Liver (tissue), 9 donors: ENCODE data around the gene SIN3B. TPM values are rescaled to one million over a fixed set of nuclear protein-coding genes. Genes with fewer than 3 reads are reported as not detected.
A peak's percentile ranks its signal among the peaks of the same experiment; 100 is the strongest.

Experiments used
- DNase-seq: peaks from one replicate; pipeline ENCODE4 v3.0.0-alpha.2; 2017; ENCODE audit warnings: low spot score
- H3K27ac ChIP-seq, 2 donors: one replicate each; pipeline ENCODE4 v1.7.0; 2013; ENCODE audit warnings: inconsistent platforms in 2 of 2, low read length in 2 of 2, control low read depth in 1 of 2, low read depth in 1 of 2, mild to moderate bottlenecking in 1 of 2
- H3K27me3 ChIP-seq, 4 donors: one replicate each; pipeline versions ENCODE4 v1.6.1 to v1.7.0; 2013; ENCODE audit warnings: low read length in 3 of 4, inconsistent platforms in 1 of 4, mild to moderate bottlenecking in 1 of 4, moderate library complexity in 1 of 4; ENCODE audit not compliant: control insufficient read depth in 4 of 4, insufficient read depth in 4 of 4
- H3K36me3 ChIP-seq, 4 donors: one replicate each; pipeline versions ENCODE4 v1.6.1 to v1.7.0; 2013; ENCODE audit warnings: low read length in 3 of 4, mild to moderate bottlenecking in 3 of 4, low read depth in 1 of 4, moderate library complexity in 1 of 4; ENCODE audit not compliant: control insufficient read depth in 4 of 4, insufficient read depth in 3 of 4
- H3K4me1 ChIP-seq, 4 donors: one replicate each; pipeline versions ENCODE4 v1.6.1 to v1.7.0; 2013; ENCODE audit warnings: low read length in 3 of 4, mild to moderate bottlenecking in 3 of 4, moderate library complexity in 1 of 4; ENCODE audit not compliant: control insufficient read depth in 4 of 4, insufficient read depth in 4 of 4
- H3K4me3 ChIP-seq, 3 donors: one replicate each; pipeline versions ENCODE4 v1.6.1 to v1.7.0; 2013; ENCODE audit warnings: low read length in 3 of 3, control low read depth in 1 of 3, low read depth in 1 of 3, mild to moderate bottlenecking in 1 of 3
- H3K9ac ChIP-seq, 2 donors: one replicate each; pipeline ENCODE4 v1.7.0; 2013; ENCODE audit warnings: low read length in 2 of 2, mild to moderate bottlenecking in 2 of 2, moderate library complexity in 2 of 2, control low read depth in 1 of 2, low read depth in 1 of 2
- H3K9me3 ChIP-seq, 4 donors: one replicate each; pipeline versions ENCODE4 v1.6.1 to v1.7.0; 2013; ENCODE audit warnings: low read length in 3 of 4; ENCODE audit not compliant: control insufficient read depth in 4 of 4
- EGR1 ChIP-seq, 2 donors: IDR thresholded peaks; 2 replicates each; pipeline ENCODE4 v1.6.1; 2016 to 2018; ENCODE audit warnings: antibody characterized with exemption in 2 of 2, low read depth in 2 of 2
- FOXA1 ChIP-seq: IDR thresholded peaks from 2 replicates; pipeline ENCODE4 v1.6.1; 2016; ENCODE audit warnings: antibody characterized with exemption
- FOXA2 ChIP-seq: IDR thresholded peaks from 2 replicates; pipeline ENCODE4 v1.6.1; 2016; ENCODE audit warnings: antibody characterized with exemption
- GABPA ChIP-seq, 2 donors: IDR thresholded peaks in 1 of 2; conservative IDR thresholded peaks in 1 of 2; 2 replicates each; pipeline ENCODE4 v1.6.1; 2016; ENCODE audit warnings: antibody characterized with exemption in 2 of 2, mild to moderate bottlenecking in 1 of 2, moderate library complexity in 1 of 2
- HNF4A ChIP-seq, 2 donors: conservative IDR thresholded peaks; 2 replicates each; pipeline ENCODE4 v1.6.1; 2016; ENCODE audit warnings: antibody characterized with exemption in 2 of 2, mild to moderate bottlenecking in 2 of 2
- HNF4G ChIP-seq: IDR thresholded peaks from 2 replicates; pipeline ENCODE4 v1.6.1; 2016; ENCODE audit warnings: antibody characterized with exemption
- NR2F2 ChIP-seq: IDR thresholded peaks from 2 replicates; pipeline ENCODE4 v1.6.1; 2016; ENCODE audit warnings: antibody characterized with exemption
- TAF1 ChIP-seq: conservative IDR thresholded peaks from 2 replicates; pipeline ENCODE4 v1.6.1; 2016; ENCODE audit warnings: antibody characterized with exemption, mild to moderate bottlenecking
- WGBS: extraction: QIAGEN DNeasy Blood & Tissue Kit; methylation state at CpG from one replicate; pipeline ENCODE4 v1.1.7; 2013; 5-methylcytosine and 5-hydroxymethylcytosine counted together
- polyA plus RNA-seq, 2 donors: library from polyadenylated mRNA; stranded (reverse) in 1 of 2; unstranded in 1 of 2; fragments of 200-250 nt in 1 of 2; fragments of >200 nt in 1 of 2; fragmentation: Nextera tagmentation in 1 of 2; extraction: Ambion mirVana in 1 of 2; gene quantifications; one replicate each; pipeline versions ENCODE4 v1.2.1 to v1.2.3, GENCODE V29; 2013 to 2015
- total RNA-seq, 2 donors: library from RNA; depleted of rRNA; stranded (reverse); fragments of >200 nt; gene quantifications; one replicate each; pipeline ENCODE4 v1.2.3, GENCODE V29; 2014
- TF ChIP-seq, protein P1 (sequence below): IDR thresholded peaks from 2 replicates; pipeline ENCODE4 v1.6.1; 2016; ENCODE audit warnings: antibody characterized with exemption, mild to moderate bottlenecking
- TF ChIP-seq, protein P2 (sequence below): IDR thresholded peaks from 2 replicates; pipeline ENCODE4 v1.6.1; 2016; ENCODE audit warnings: antibody characterized with exemption
- TF ChIP-seq, protein P3 (sequence below): fragments of 150-350 bp; IDR thresholded peaks from 2 replicates; pipeline ENCODE4 v1.5.1; 2017; ENCODE audit warnings: improper control_type of control experiment, low read depth, low read length; ENCODE audit not compliant: missing input control
- TF ChIP-seq, protein P4 (sequence below): IDR thresholded peaks from 2 replicates; pipeline ENCODE4 v1.6.1; 2016; ENCODE audit warnings: antibody characterized with exemption
- donor health status: healthy.
- donor health status: healthy.
- donor health status: healthy.
- donor health status: healthy.
- donor health status: healthy.

Gene SIN3B
- total and polyA plus RNA-seq, 4 donors = 6.1 to 17.1 (median 8.6) TPM

DNA sequence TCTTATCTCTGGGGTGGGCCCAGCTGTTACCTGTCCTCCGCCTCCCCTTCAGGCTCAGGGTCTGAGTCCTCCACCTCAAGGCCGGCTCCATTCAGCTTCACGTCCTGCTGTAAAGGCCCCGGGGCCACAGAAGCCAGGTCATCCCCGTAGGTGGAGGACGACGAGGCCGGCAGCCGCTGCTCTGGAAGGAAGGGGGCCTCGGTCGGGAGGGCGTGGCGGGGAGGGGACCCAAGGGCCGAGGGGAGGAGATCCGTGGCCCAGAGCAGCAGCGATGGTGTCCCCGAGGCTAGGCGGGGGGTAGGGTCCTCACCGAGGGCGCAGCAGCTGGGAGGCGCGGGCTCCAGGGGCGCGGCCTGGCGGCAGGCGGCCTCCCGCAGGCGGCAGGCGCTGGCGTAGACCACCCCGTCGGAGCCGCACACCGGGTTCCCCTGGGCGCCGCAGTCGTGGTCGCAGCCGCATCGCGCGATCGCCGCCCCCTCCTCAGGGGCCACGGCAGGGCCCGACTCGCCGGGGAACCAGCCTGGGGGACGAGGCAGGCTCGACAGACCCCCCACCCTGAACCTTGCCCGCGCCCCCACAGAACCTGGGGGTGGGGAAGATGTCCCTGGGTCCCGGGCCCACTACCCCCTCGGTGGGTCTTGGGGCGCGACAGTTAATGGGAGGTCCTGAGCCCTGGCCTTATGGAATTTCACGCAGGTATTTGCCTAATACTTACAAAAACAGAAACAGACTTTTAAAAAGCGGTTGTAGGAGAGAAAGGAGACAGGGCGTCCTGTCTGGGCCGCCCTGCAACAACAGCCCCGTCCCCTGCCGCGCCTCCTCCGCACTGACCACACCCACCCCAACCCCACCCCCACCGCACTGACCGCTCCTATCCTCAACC is 67.2 kb downstream of the SIN3B start:
- H3K4me1 ChIP-seq = peaks cover 0 to 6% (median 4%) of the 10 kb centered on the region in 4 donors
- peak overlapping the region in 1 of 3 donors; percentile 34 for H3K4me3 ChIP-seq
- 4% methylated on average over 66 of the region's 66 CpGs for WGBS
- H3K27ac ChIP-seq = no peak overlapping the region
- H3K36me3 ChIP-seq = no peaks in the 10 kb centered on the region
- no peaks in the 10 kb centered on the region for H3K9me3 ChIP-seq
- no peak overlapping the region for H3K9ac ChIP-seq
- peaks cover 0 to 3% (median under 1%) of the 10 kb centered on the region in 4 donors for H3K27me3 ChIP-seq
- TF ChIP-seq, protein P1, sequence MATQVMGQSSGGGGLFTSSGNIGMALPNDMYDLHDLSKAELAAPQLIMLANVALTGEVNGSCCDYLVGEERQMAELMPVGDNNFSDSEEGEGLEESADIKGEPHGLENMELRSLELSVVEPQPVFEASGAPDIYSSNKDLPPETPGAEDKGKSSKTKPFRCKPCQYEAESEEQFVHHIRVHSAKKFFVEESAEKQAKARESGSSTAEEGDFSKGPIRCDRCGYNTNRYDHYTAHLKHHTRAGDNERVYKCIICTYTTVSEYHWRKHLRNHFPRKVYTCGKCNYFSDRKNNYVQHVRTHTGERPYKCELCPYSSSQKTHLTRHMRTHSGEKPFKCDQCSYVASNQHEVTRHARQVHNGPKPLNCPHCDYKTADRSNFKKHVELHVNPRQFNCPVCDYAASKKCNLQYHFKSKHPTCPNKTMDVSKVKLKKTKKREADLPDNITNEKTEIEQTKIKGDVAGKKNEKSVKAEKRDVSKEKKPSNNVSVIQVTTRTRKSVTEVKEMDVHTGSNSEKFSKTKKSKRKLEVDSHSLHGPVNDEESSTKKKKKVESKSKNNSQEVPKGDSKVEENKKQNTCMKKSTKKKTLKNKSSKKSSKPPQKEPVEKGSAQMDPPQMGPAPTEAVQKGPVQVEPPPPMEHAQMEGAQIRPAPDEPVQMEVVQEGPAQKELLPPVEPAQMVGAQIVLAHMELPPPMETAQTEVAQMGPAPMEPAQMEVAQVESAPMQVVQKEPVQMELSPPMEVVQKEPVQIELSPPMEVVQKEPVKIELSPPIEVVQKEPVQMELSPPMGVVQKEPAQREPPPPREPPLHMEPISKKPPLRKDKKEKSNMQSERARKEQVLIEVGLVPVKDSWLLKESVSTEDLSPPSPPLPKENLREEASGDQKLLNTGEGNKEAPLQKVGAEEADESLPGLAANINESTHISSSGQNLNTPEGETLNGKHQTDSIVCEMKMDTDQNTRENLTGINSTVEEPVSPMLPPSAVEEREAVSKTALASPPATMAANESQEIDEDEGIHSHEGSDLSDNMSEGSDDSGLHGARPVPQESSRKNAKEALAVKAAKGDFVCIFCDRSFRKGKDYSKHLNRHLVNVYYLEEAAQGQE = no peak
- TF ChIP-seq, protein P2, sequence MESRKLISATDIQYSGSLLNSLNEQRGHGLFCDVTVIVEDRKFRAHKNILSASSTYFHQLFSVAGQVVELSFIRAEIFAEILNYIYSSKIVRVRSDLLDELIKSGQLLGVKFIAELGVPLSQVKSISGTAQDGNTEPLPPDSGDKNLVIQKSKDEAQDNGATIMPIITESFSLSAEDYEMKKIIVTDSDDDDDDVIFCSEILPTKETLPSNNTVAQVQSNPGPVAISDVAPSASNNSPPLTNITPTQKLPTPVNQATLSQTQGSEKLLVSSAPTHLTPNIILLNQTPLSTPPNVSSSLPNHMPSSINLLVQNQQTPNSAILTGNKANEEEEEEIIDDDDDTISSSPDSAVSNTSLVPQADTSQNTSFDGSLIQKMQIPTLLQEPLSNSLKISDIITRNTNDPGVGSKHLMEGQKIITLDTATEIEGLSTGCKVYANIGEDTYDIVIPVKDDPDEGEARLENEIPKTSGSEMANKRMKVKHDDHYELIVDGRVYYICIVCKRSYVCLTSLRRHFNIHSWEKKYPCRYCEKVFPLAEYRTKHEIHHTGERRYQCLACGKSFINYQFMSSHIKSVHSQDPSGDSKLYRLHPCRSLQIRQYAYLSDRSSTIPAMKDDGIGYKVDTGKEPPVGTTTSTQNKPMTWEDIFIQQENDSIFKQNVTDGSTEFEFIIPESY = no peak
- TF ChIP-seq, protein P3, sequence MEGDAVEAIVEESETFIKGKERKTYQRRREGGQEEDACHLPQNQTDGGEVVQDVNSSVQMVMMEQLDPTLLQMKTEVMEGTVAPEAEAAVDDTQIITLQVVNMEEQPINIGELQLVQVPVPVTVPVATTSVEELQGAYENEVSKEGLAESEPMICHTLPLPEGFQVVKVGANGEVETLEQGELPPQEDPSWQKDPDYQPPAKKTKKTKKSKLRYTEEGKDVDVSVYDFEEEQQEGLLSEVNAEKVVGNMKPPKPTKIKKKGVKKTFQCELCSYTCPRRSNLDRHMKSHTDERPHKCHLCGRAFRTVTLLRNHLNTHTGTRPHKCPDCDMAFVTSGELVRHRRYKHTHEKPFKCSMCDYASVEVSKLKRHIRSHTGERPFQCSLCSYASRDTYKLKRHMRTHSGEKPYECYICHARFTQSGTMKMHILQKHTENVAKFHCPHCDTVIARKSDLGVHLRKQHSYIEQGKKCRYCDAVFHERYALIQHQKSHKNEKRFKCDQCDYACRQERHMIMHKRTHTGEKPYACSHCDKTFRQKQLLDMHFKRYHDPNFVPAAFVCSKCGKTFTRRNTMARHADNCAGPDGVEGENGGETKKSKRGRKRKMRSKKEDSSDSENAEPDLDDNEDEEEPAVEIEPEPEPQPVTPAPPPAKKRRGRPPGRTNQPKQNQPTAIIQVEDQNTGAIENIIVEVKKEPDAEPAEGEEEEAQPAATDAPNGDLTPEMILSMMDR = no peak
- TF ChIP-seq FOXA1 (no peak), FOXA2 (no peak), GABPA (IDR thresholded peaks at IDR 0.05 in 1 of 2, conservative IDR thresholded peaks at IDR 0.05 in 1 of 2) (no peak), NR2F2 (no peak), TAF1 (no peak), HNF4G (no peak)
- DNase-seq = no peak

DNA sequence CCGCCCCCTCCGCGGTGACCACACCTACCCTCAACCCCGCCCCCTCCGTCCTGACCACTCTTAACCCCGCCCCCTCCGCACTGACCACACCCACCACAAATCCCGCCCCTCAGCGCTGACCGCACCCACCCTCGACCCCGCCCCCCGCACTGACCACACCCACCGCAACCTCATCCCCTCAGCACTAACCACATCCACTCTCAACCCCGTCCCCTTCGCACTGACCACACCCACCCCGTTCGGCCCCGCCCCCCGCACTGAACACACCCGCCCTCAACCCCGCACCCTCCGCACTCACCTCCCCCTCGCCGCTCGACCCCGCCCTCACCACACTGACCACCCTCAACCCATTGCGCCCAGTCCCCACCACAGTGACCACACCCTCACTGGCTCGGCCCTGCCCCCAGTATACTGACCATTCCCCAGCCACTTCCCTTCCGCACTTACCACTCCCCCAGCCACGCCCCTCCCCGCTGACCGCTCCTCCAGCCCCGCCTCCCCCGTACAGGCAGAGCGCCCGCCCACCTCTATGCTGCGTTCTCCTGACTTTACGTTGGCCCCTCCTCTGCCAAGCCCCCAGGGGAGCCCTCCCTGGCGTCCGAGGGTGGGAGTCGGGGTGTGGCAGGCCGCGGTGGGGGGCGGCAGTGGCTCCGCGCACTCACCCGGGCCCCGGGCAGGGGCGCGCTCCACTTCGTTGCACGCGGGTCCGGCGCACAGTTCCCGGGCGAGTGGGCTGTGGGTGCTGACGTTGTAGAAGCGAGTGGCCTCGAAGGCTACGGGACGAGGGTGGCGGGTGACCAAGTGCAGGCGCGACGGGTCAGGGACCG is 68.0 kb downstream of the SIN3B start:
- Histone ChIP-seq H3K4me3 (peak overlapping the region in 1 of 3 donors; percentile 46), H3K9me3 (no peaks in the 10 kb centered on the region), H3K4me1 (peaks cover 0 to 6% (median 4%) of the 10 kb centered on the region in 4 donors), H3K27me3 (peaks cover 0 to 3% (median under 1%) of the 10 kb centered on the region in 4 donors), H3K9ac (no peak overlapping the region), H3K36me3 (no peaks in the 10 kb centered on the region), H3K27ac (peak overlapping the region; percentile 54 to 61)
- 6% methylated on average over 68 of the region's 68 CpGs for WGBS
- DNase-seq = peak; percentile 87
- TF ChIP-seq HNF4A (conservative IDR thresholded peaks at IDR 0.05) = no peak
- TF ChIP-seq, protein P4, sequence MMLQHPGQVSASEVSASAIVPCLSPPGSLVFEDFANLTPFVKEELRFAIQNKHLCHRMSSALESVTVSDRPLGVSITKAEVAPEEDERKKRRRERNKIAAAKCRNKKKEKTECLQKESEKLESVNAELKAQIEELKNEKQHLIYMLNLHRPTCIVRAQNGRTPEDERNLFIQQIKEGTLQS = no peak
- no peak for TF ChIP-seq GABPA (IDR thresholded peaks at IDR 0.05 in 1 of 2, conservative IDR thresholded peaks at IDR 0.05 in 1 of 2)
- TF ChIP-seq TAF1 = no peak
- no peak for TF ChIP-seq EGR1 (IDR thresholded peaks at IDR 0.05; ENCODE audit: low read depth in 2 of 2)
- TF ChIP-seq NR2F2 = no peak
- TF ChIP-seq, protein P3 = no peak
